ENCODE data around the gene POMT1.

POMT1 gene

DNA sequence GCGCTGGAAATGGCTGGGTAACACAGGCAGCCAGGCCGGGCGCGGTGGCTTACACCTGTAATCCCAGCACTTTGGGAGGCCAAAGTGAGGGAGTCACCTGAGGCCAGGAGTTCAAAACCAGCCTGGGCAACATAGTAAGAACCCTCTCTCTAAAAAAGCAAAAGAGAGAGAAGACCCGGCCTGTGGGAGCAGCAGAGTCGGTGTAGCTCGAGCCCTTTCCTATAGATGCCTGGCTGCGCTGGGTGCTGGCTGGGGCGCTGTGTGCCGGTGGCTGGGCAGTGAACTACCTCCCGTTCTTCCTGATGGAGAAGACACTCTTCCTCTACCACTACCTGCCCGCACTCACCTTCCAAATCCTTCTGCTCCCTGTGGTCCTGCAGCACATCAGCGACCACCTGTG is 19.1 kb downstream of the POMT1 start:
- Mint-ChIP-seq H3K9me3 (no peaks in the 10 kb centered on the region), H3K27ac (no peak overlapping the region), H3K4me1 (ENCODE audit: low read depth) (no peaks in the 10 kb centered on the region), H3K36me3 (ENCODE audit: low read depth) (peaks cover 39% of the 10 kb centered on the region), H3K4me3 (no peak overlapping the region), H3K27me3 (ENCODE audit: low read depth) (no peaks in the 10 kb centered on the region)

DNA sequence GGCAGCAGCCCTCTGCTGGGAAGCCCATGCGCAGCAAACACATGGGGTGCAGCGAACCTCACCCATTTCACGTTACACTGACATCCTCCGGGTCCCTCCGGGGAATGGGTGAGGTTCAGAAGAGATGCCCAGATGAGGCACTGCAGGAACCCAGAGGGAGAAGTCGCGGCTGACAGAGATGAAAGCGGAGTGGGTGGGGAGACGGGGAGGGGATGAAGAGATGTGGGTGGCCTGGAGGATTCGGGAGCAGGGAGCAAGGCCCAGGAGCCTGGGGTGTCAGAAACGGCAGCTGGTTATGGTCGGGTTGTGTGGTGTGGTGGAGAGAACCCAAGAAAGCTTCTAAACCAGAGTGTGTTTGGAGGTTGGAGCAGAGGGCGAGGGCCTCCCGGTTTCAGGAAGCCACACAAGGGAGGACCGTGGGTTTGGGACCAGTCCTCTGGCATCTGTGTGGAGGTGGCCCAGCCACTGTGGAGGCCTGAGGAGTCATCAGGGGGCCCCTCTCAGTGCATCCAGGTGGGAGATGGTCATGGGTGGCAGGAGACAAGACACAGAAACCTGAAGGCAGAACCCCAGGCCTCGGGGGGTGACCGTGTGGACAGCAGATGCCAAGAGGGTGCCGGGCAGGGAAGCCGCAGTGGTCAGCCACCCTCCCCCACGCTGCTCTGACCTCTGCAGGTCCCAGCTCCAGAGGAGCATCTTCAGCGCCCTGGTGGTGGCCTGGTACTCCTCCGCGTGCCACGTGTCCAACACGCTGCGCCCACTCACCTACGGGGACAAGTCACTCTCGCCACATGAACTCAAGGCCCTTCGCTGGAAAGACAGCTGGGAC is 19.8 kb downstream of the POMT1 start:
- no peaks in the 10 kb centered on the region for H3K9me3 Mint-ChIP-seq
- H3K36me3 Mint-ChIP-seq (ENCODE audit: low read depth): peaks cover 39% of the 10 kb centered on the region
- H3K27me3 Mint-ChIP-seq (ENCODE audit: low read depth): no peaks in the 10 kb centered on the region
- no peak overlapping the region for H3K4me3 Mint-ChIP-seq
- no peaks in the 10 kb centered on the region for H3K4me1 Mint-ChIP-seq (ENCODE audit: low read depth)
- no peak overlapping the region for H3K27ac Mint-ChIP-seq

DNA sequence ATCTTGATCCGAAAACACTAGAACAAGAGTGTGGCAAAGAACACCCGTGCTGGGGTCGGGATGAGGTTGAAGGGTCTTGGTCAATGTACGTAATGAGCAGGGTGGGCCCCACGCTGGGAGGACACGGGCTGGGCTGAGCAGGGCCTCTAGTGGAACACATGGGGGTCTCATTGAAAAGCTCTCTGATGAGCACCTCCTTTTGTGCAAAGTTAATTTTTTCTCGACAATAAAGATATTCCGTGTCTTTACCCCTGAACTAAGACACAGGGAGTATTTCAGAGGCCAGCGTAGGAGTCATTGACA is 20.3 kb downstream of the POMT1 start:
- no peak overlapping the region for H3K27ac Mint-ChIP-seq
- no peaks in the 10 kb centered on the region for H3K9me3 Mint-ChIP-seq
- no peak overlapping the region for H3K4me3 Mint-ChIP-seq
- no peaks in the 10 kb centered on the region for H3K27me3 Mint-ChIP-seq (ENCODE audit: low read depth)
- peaks cover 36% of the 10 kb centered on the region for H3K36me3 Mint-ChIP-seq (ENCODE audit: low read depth)
- no peaks in the 10 kb centered on the region for H3K4me1 Mint-ChIP-seq (ENCODE audit: low read depth)

DNA sequence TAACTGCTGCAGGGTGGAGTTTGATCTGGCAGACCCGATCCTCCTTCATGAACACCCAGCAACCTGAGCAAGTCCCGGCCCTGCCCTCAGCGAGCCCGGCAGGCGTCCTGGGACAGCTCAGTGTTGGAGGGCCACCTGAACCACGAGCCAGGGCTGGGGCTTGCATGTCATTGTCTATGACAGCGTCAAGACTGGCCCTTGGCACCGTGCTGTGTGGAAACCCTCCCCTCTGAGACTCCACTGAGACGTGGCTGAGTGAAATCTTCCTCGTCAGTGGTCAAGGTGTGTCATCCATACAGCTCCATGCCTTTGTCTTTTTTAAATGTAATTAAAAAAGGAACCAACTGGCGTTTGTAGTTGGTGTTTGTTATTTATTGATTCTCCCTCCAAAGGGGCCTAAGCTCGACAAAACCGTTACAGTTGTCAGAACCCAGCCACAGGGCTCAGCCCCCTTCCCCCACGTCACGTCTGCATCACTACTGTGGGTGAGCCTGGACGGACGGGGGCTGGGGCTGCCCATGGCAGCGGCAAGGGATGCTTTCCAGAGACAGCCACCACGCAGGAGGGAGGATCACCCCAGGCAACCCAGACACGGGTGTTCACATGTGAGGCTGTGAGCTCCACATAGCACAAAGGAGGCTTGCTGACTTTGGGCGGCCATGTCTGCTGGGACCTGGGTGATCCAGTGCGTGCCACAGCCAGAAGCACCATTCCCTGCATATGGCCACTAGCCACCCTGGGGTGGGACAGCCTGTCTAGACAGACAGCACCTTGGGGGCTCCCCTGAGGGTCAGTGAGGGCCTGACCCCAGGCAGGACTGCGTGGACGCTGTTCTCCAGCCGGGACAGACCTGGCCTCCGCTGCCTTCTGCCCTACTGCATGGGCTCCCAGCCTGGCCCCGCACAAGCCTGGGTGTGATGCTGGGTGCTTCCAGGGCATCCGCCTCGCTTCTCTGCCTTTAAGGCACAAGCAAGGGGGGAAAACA is 21.0 kb downstream of the POMT1 start:
- H3K27me3 Mint-ChIP-seq (ENCODE audit: low read depth): no peaks in the 10 kb centered on the region
- H3K9me3 Mint-ChIP-seq: no peaks in the 10 kb centered on the region
- H3K36me3 Mint-ChIP-seq (ENCODE audit: low read depth): peaks cover 36% of the 10 kb centered on the region
- no peak overlapping the region for H3K4me3 Mint-ChIP-seq
- no peak overlapping the region for H3K27ac Mint-ChIP-seq
- H3K4me1 Mint-ChIP-seq (ENCODE audit: low read depth): peaks cover 1% of the 10 kb centered on the region

- H3K27ac Mint-ChIP-seq: no peak overlapping the region
- H3K27me3 Mint-ChIP-seq (ENCODE audit: low read depth): no peaks in the 10 kb centered on the region
- H3K36me3 Mint-ChIP-seq (ENCODE audit: low read depth): peaks cover 29% of the 10 kb centered on the region
- H3K4me3 Mint-ChIP-seq: no peak overlapping the region
- H3K4me1 Mint-ChIP-seq (ENCODE audit: low read depth): peaks cover 6% of the 10 kb centered on the region
- no peaks in the 10 kb centered on the region for H3K9me3 Mint-ChIP-seq
Observed at GRCh38 chr9:131524665-131525315, 22.1 kb downstream of the POMT1 start.

DNA sequence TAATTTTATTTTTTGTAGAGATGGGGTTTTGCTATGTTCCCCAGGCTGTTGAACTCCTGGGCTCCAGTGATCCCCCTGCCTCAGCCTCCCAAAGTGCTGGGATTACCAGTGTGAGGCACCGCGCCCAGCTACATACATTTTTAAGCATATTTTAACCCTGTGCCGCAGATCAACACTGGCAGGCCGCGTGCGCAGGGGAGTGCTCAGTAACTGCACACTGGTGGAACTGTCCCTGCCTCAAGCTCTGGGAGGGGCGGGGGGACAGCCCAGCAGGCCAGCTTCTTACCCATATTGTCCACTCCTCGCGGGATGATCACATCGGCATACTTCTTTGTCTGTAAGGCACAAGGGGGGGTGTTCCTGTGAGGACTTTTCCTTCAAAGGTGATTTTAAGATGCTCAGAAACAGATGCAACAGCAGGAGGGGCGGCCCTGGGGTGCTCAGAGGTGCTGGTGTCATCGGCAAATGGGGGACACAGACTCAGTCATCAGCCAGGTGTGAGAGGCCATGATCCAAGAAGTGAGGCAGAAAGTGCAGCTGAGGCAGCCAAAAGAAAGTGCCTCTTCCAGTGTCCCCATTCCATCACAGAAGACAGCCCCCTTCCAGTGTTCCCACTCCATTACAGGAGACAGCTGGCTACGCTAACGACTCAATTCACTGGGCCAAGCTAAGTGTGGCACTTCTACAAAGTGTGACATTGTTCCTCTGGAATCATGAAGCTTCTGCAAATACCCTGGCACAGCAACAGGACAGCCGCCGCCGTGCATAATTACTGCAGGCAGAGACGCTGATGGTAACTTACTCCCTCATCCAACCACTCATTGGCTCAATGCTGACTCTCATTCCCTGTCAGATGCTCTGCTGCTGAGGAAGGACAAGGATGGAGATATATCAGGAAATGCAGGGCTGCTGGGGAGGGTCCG is 23.2 kb downstream of the POMT1 start:
- Mint-ChIP-seq H3K36me3 (ENCODE audit: low read depth) (peaks cover 25% of the 10 kb centered on the region), H3K27me3 (ENCODE audit: low read depth) (no peaks in the 10 kb centered on the region), H3K4me1 (ENCODE audit: low read depth) (peaks cover 8% of the 10 kb centered on the region), H3K9me3 (no peaks in the 10 kb centered on the region), H3K4me3 (no peak overlapping the region), H3K27ac (no peak overlapping the region)

DNA sequence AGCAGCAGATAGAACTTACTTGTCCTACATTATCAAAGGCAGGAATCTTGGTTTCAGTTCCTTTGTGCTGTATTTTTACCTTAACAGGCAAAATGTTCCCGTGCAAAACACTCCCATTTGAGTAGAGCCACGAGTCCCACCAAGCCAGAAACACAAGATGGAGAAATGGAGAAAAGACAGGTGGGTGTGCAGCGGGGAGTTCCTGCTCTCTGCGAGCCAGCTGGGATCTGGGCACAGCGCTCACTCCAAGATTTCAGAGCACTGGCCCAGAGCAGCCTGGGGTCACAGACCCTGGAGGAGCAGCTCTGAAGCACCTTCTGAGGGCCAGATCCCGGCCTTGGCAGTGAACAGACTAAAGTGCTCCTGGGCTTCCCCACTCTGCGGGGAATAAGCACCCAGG is 25.5 kb downstream of the POMT1 start:
- peak overlapping the region; percentile 81 for H3K27ac Mint-ChIP-seq
- H3K27me3 Mint-ChIP-seq (ENCODE audit: low read depth): no peaks in the 10 kb centered on the region
- H3K36me3 Mint-ChIP-seq (ENCODE audit: low read depth): peaks cover 13% of the 10 kb centered on the region
- H3K4me3 Mint-ChIP-seq: peak overlapping the region; percentile 63
- no peaks in the 10 kb centered on the region for H3K9me3 Mint-ChIP-seq
- peaks cover 8% of the 10 kb centered on the region for H3K4me1 Mint-ChIP-seq (ENCODE audit: low read depth)

DNA sequence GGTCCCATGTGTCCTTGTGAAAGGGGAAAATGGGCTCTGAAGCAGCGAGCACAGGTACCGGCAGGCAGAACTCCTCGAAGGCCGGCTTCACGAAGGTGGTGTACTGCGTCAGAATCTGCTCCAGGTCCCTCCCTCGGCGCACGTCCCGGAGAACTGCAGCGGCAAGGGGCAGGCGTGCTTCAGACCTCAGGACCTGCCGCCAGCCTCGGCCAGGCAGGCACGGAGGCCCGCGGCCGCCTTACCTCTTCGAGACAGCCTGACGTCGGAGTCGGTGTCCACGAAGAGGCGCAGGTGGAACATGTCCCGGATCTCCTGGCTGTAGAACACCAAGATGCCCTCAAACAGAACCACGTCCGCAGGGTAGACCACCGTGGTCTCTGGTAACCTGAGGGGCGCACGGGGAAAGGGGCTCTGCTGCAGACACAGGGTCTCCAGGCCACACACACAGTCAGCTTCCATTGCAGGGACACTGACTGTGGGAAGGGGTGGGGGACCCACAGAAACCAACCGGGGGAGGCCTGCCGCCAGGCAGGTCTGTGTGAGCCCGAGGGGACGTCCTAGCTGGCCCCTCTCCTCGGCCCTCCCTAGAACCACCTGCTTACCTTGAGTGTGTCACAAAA is 26.3 kb downstream of the POMT1 start:
- Mint-ChIP-seq H3K4me1 (ENCODE audit: low read depth) (peaks cover 8% of the 10 kb centered on the region), H3K36me3 (ENCODE audit: low read depth) (peaks cover 13% of the 10 kb centered on the region), H3K27me3 (ENCODE audit: low read depth) (no peaks in the 10 kb centered on the region), H3K9me3 (no peaks in the 10 kb centered on the region), H3K4me3 (no peak overlapping the region), H3K27ac (no peak overlapping the region)

- peaks cover 13% of the 10 kb centered on the region for H3K36me3 Mint-ChIP-seq (ENCODE audit: low read depth)
- peaks cover 14% of the 10 kb centered on the region for H3K4me1 Mint-ChIP-seq (ENCODE audit: low read depth)
- no peaks in the 10 kb centered on the region for H3K9me3 Mint-ChIP-seq
- peak overlapping the region; percentile 65 for H3K27ac Mint-ChIP-seq
- H3K4me3 Mint-ChIP-seq: peak overlapping the region; percentile 77
- no peaks in the 10 kb centered on the region for H3K27me3 Mint-ChIP-seq (ENCODE audit: low read depth)
Observed at GRCh38 chr9:131529597-131530545, 27.2 kb downstream of the POMT1 start.

DNA sequence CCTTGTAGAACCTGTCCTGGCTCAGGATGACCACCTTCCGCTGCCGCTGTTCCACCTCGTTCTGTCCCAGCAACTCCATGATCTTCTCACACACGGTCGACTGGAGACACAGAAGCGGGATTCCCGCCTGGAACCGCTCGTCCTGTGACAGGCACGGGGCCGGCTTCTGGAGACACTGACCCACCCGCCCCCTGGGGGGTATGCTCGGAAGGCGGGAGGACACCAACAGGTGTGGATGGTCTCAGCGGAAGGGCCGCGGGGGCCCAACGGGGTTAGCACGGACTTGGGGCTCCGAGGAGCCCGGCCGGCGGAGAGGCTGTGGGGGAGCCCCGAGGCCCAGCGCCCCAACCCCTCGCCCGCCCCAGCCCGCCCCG is 27.8 kb downstream of the POMT1 start:
- no peaks in the 10 kb centered on the region for H3K27me3 Mint-ChIP-seq (ENCODE audit: low read depth)
- H3K4me3 Mint-ChIP-seq: peak overlapping the region; percentile 77
- no peak overlapping the region for H3K27ac Mint-ChIP-seq
- H3K4me1 Mint-ChIP-seq (ENCODE audit: low read depth): peaks cover 14% of the 10 kb centered on the region
- H3K9me3 Mint-ChIP-seq: no peaks in the 10 kb centered on the region
- peaks cover 13% of the 10 kb centered on the region for H3K36me3 Mint-ChIP-seq (ENCODE audit: low read depth)

GRCh38 chr9:131530920-131531832 is 28.5 kb downstream of the POMT1 start, which contains the start of gene UCK1:
TSS of gene UCK1 (minus strand) at chr9:131531263. CDS start at chr9:131531174, 89 bp downstream.
- no peaks in the 10 kb centered on the region for H3K9me3 Mint-ChIP-seq
- H3K27me3 Mint-ChIP-seq (ENCODE audit: low read depth): no peaks in the 10 kb centered on the region
- H3K27ac Mint-ChIP-seq: no peak within 1 kb of the TSS
- peaks cover 12% of the 10 kb centered on the region for H3K36me3 Mint-ChIP-seq (ENCODE audit: low read depth)
- peak within 1 kb of the TSS; percentile 77 for H3K4me3 Mint-ChIP-seq
- peaks cover 14% of the 10 kb centered on the region for H3K4me1 Mint-ChIP-seq (ENCODE audit: low read depth)

GRCh38 chr9:131534721-131535237 is 32.1 kb downstream of the POMT1 start:
- no peak overlapping the region for H3K4me3 Mint-ChIP-seq
- H3K27ac Mint-ChIP-seq: peak overlapping the region; percentile 39
- H3K4me1 Mint-ChIP-seq (ENCODE audit: low read depth): peaks cover 11% of the 10 kb centered on the region
- no peaks in the 10 kb centered on the region for H3K36me3 Mint-ChIP-seq (ENCODE audit: low read depth)
- H3K9me3 Mint-ChIP-seq: no peaks in the 10 kb centered on the region
- H3K27me3 Mint-ChIP-seq (ENCODE audit: low read depth): no peaks in the 10 kb centered on the region

Measured in T-helper 1 cell treated with Interleukin-12 subunit alpha and Interleukin-12 subunit beta and Interleukin-4 antibody, amounts not matched to agents 30 μg/mL and 1 μg/mL, for 36 hours (primary cell).